Measurements from ENCODE around the gene SLC16A13. TPM values are rescaled to one million over a fixed set of nuclear protein-coding genes. Genes with fewer than 3 reads are reported as not detected.
"Not testable (repeated sequence)": the region's sequence is repeated elsewhere in the genome, so short reads cannot be mapped to it uniquely, and the experiment has no call there.

SLC16A13 gene
- 10 to 100 TPM in 1 of 2 donors, 1 to 10 TPM in 1; 5.0 to 10.5 TPM for total RNA-seq

- peak within 1 kb of the TSS; percentile 97 to 98 for H3K27ac Mint-ChIP-seq
- peak; percentile 93 to 96 for ATAC-seq
- H3K9me3 Mint-ChIP-seq: peaks cover 0 to 1% of the 10 kb centered on the region in 2 donors
- peak; percentile 96 to 98 for DNase-seq (ENCODE audit: low spot score in 2 of 2)
- H3K36me3 Mint-ChIP-seq: peaks cover under 1 to 4% of the 10 kb centered on the region in 2 donors
Observed at GRCh38 chr17:7035591-7036368, at the start of gene SLC16A13. Gene SLC16A13, plus strand, starts transcription at chr17:7036015. Its CDS starts 368 bp downstream, at chr17:7036383.

GRCh38 chr17:6986676-6987075, 49.1 kb upstream of the SLC16A13 start:
- H3K27ac Mint-ChIP-seq: no peak overlapping the region
- H3K9me3 Mint-ChIP-seq: no peaks in the 10 kb centered on the region
- ATAC-seq: no peak
- no peak for DNase-seq (ENCODE audit: low spot score in 2 of 2)
- H3K36me3 Mint-ChIP-seq: no peaks in the 10 kb centered on the region

GRCh38 chr17:6989779-6990178, 46.0 kb upstream of the SLC16A13 start:
- ATAC-seq (no peak), DNase-seq (ENCODE audit: low spot score in 2 of 2) (no peak)
- H3K27ac Mint-ChIP-seq: no peak overlapping the region
- no peaks in the 10 kb centered on the region for H3K36me3 Mint-ChIP-seq
- no peaks in the 10 kb centered on the region for H3K9me3 Mint-ChIP-seq

GRCh38 chr17:6993613-6994056, 42.2 kb upstream of the SLC16A13 start:
- not testable (repeated sequence) for H3K36me3 Mint-ChIP-seq; H3K27ac Mint-ChIP-seq; H3K9me3 Mint-ChIP-seq; ATAC-seq; DNase-seq (ENCODE audit: low spot score in 2 of 2)

GRCh38 chr17:6994118-6994598, 41.7 kb upstream of the SLC16A13 start:
- H3K36me3 Mint-ChIP-seq: no peaks in the 10 kb centered on the region
- no peak for ATAC-seq
- H3K27ac Mint-ChIP-seq: no peak overlapping the region
- H3K9me3 Mint-ChIP-seq: no peaks in the 10 kb centered on the region
- DNase-seq (ENCODE audit: low spot score in 2 of 2): no peak

GRCh38 chr17:6994666-6995256, 41.1 kb upstream of the SLC16A13 start:
- no peaks in the 10 kb centered on the region for H3K36me3 Mint-ChIP-seq
- DNase-seq (ENCODE audit: low spot score in 2 of 2): no peak
- no peak for ATAC-seq
- no peak overlapping the region for H3K27ac Mint-ChIP-seq
- no peaks in the 10 kb centered on the region for H3K9me3 Mint-ChIP-seq

- Mint-ChIP-seq H3K9me3 (no peaks in the 10 kb centered on the region), H3K27ac (no peak within 1 kb of the TSS), H3K36me3 (no peaks in the 10 kb centered on the region)
- no peak for DNase-seq (ENCODE audit: low spot score in 2 of 2)
- ATAC-seq: no peak
Observed at GRCh38 chr17:6995500-6996255, 40.1 kb upstream of the SLC16A13 start, which contains the start of gene ALOX12. Gene ALOX12, plus strand, starts transcription at chr17:6996049. Its CDS starts 69 bp downstream, at chr17:6996118.

GRCh38 chr17:6996256-6997011, 39.4 kb upstream of the SLC16A13 start:
- Mint-ChIP-seq H3K36me3 (peaks cover 0 to 2% of the 10 kb centered on the region in 2 donors), H3K27ac (no peak overlapping the region), H3K9me3 (no peaks in the 10 kb centered on the region)
- DNase-seq (ENCODE audit: low spot score in 2 of 2): no peak
- no peak for ATAC-seq

- no peak overlapping the region for H3K27ac Mint-ChIP-seq
- H3K9me3 Mint-ChIP-seq: no peaks in the 10 kb centered on the region
- ATAC-seq (no peak), DNase-seq (ENCODE audit: low spot score in 2 of 2) (no peak)
- H3K36me3 Mint-ChIP-seq: peaks cover 0 to 5% of the 10 kb centered on the region in 2 donors
Observed at GRCh38 chr17:6997171-6997570, 38.6 kb upstream of the SLC16A13 start.

GRCh38 chr17:6998855-6999508, 36.8 kb upstream of the SLC16A13 start:
- ATAC-seq (no peak), DNase-seq (ENCODE audit: low spot score in 2 of 2) (no peak)
- no peaks in the 10 kb centered on the region for H3K9me3 Mint-ChIP-seq
- peak overlapping the region in 1 of 2 donors; percentile 7 for H3K27ac Mint-ChIP-seq
- peaks cover 0 to 5% of the 10 kb centered on the region in 2 donors for H3K36me3 Mint-ChIP-seq

- peak overlapping the region in 1 of 2 donors; percentile 70 for H3K27ac Mint-ChIP-seq
- peaks cover 0 to 5% of the 10 kb centered on the region in 2 donors for H3K36me3 Mint-ChIP-seq
- DNase-seq (ENCODE audit: low spot score in 2 of 2): peak in 1 of 2 donors; percentile 58
- ATAC-seq: no peak
- H3K9me3 Mint-ChIP-seq: no peaks in the 10 kb centered on the region
Observed at GRCh38 chr17:7001318-7001961, 34.4 kb upstream of the SLC16A13 start.

- Mint-ChIP-seq H3K36me3 (peaks cover 0 to 5% of the 10 kb centered on the region in 2 donors), H3K27ac (no peak overlapping the region), H3K9me3 (no peaks in the 10 kb centered on the region)
- no peak for ATAC-seq
- no peak for DNase-seq (ENCODE audit: low spot score in 2 of 2)
Observed at GRCh38 chr17:7002288-7003047, 33.3 kb upstream of the SLC16A13 start.

GRCh38 chr17:7003745-7004144, 32.1 kb upstream of the SLC16A13 start:
- Mint-ChIP-seq H3K9me3 (no peaks in the 10 kb centered on the region), H3K36me3 (peaks cover 0 to 5% of the 10 kb centered on the region in 2 donors), H3K27ac (no peak overlapping the region)
- ATAC-seq: no peak
- no peak for DNase-seq (ENCODE audit: low spot score in 2 of 2)

- DNase-seq (ENCODE audit: low spot score in 2 of 2): peak in 1 of 2 donors; percentile 69
- Mint-ChIP-seq H3K27ac (no peak overlapping the region), H3K9me3 (no peaks in the 10 kb centered on the region), H3K36me3 (peaks cover 0 to 9% of the 10 kb centered on the region in 2 donors)
- peak; percentile 97 to 99 for ATAC-seq
Observed at GRCh38 chr17:7004398-7005253, 31.2 kb upstream of the SLC16A13 start.
